Hematopoietic multipotent progenitor cell (in vitro differentiated cells): Measurements from ENCODE around the gene VAPB. TPM values are rescaled to one million over a fixed set of nuclear protein-coding genes. Genes with fewer than 3 reads are reported as not detected.
"Not testable (repeated sequence)": the region's sequence is repeated elsewhere in the genome, so short reads cannot be mapped to it uniquely, and the experiment has no call there.

ENCODE experiments used
- DNase-seq, 3 donors: peaks; one replicate each; pipeline ENCODE4 v3.0.0-alpha.2; 2011 to 2015; ENCODE audit warnings: low read depth in 2 of 3, low spot score in 2 of 3
- total RNA-seq: library from RNA; depleted of rRNA; stranded (reverse); fragments of >200 nt; gene quantifications from one replicate; pipeline ENCODE4 v1.2.3, GENCODE V29; 2012

The VAPB gene
- total RNA-seq, 1 donor: 3.8 TPM

DNA sequence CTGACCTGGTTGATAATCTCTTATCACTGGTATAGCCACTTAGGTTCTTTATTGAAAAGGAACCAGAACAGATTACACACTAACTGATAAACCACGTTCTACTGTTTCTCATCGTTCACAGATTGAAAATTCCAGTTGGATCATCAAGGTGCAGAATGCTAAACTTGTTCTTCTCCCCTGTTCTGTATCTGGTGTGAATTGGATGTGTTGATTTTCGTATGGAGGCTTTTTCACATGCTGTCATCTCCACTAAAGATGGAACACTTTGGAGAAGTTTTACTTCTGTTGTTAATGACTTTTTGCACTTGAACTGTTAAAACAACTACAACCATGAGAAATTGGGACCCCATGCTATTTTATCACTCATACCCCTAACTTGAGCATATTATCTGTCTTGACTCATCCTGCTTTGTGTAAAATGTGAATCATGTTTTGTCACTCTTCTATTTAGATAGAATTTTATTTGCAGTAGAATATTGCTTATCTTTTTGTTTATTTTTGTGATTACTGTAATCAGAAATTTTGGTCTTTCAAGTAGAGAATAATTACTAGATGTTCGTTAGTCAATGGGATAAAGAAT, 17.5 kb downstream of the VAPB start:
- no peak for DNase-seq

DNA sequence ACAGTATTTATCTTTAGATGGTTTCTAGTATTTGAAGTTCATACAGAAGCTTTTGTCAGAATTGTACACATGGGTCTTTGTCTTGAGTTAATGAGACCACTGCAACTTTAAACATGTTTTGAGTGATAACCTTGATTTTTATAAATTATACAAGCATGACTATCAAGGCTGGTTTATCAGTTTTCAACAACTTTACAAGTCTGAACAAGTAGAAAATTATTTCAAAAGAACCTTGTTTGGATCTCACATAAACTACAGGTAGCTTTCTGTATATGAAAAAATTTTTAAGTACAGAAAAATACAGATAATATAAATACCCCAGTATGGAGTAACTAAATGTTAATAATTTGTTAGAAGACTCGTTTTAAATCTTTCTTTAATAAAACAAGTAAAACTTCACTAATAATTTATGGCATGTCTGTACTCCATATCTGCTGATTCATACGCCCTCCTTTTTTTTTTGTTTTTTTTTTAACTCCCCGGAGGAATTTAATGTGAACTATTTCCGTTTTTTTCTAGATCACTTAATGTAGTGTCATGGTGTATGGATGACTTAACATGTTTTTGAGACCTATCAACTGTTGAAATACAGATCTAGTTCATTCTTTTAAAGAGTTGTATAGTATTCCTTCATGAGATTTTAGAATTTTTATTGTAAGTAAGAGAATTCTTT, 18.3 kb downstream of the VAPB start:
- DNase-seq: peak in 2 of 3 donors; percentile 44 to 84

DNA sequence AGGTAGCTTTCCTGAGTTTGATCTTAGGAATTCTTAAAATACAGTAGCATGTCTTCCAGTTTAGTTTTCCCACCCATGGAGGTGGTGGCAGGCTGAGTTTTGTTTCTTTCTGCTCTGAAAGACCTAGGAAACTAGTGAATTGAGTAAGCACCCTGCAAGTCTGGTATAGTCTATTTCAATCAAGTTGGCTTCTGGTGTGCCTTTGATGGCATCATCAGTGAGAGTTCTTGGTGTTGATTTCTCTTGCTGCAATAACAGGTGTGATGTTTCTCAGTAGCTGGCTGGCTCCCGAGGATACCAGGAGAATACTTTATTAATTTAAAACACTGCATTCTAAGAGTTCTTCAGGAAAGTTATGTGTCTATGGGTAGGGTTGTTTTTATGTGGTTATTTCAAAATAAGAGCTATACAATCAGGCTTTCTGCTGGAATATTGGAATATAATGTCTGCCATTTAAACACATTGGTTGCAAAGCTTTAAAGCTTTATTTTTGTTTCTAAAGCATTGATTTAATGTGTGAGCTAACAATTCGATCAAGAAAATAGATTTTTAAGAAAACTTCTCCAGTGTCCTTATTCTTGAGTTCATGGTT, 19.0 kb downstream of the VAPB start:
- no peak for DNase-seq

DNA sequence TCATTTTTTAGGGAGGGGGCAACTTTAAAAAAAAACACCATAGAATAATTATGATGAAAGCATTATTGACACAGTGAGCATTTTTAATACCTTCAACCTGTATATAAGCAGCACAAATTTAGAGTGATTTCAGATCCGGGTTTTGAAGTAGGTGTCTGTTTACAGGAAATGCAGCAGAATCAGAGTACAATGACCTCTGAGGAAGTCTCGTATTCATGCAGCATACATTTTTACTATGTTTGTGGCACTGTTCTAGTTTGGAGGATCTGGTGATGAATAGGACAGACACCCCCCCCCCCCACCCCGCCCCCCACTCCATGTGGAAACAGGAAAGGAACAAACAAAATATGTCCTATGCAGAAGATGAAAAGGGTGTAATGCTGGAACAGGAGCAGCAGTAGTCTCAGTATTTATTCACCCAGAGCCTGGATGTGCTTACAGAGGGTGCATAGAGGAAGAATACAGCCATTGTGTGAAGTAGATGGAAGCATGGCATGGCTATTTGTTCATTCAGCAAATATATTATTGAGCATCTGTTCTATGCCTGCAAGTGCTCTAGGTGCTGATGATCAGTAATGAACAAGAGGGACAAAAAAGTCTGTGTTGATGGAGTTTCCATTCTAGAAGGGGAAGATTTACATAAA, 19.7 kb downstream of the VAPB start:
- DNase-seq: no peak

DNA sequence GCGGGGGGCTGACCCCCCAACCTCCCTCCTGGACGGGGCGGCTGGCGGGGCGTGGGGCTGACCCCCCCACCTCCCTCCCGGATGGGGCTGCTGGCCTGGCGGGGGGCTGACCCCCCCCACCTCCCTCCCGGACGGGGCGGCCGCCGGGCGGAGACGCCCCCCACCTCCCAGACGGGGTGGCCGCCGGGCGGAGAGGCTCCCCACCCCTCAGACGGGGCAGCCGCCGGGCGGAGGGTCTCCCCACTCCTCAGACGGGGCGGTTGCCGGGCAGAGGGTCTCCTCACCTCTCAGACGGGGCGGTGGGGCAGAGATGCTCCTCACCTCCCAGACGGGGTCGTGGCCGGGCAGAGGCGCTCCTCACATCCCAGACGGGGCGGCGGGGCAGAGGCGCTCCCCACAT, 25.2 kb downstream of the VAPB start:
- not testable (repeated sequence) for DNase-seq

DNA sequence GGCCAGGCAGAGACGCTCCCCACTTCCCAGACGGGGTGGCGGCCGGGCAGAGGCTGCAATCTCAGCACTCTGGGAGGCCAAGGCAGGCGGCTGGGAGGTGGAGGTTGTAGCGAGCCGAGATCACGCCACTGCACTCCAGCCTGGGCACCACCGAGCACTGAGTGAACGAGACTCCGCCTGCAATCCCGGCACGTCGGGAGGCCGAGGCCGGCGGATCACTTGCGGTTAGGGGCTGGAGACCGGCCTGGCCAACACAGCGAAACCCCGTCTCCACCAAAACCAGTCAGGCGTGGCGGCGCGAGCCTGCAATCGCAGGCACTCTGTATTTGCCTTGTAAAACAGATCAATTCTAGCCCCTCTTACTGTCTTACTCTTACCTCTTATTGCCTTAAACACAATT, 25.8 kb downstream of the VAPB start:
- not testable (repeated sequence) for DNase-seq

DNA sequence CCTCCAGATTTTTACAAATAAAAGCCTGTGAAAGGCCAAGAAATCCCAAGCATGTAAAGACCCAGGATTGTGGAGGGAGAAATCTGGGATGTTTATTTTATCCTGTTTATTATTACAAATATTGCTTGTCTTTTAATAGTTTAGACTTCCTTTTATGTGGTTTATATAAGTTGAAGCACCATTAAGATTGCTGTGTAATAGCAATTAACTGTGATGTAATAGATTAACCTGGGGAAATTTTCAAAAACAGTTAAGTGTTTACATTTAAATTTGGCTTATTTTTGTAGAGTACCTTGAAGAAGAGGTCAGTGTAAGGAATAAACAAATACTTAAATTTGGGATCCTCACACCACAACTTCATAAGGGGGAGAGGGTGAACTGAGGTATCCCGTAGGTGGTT, 27.0 kb downstream of the VAPB start:
- DNase-seq: no peak

DNA sequence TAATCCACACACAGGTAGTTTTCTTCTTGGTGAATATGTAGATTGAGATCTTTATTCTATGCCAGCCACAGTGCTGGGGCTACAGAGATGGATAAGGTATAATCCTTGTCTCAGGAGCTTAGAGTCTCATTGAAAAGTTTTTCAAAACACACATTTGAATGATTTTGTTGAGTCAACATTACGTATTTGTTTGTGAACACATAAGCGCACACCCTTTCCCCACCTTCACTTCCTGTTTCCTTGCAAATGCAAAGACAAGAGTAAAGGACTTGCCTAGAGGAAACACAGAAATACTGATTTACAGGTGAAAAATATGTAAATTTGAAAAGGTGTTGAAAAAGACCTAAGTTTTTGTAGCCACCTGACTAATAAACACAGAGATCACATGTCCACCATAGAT, 27.8 kb downstream of the VAPB start:
- DNase-seq: no peak

DNA sequence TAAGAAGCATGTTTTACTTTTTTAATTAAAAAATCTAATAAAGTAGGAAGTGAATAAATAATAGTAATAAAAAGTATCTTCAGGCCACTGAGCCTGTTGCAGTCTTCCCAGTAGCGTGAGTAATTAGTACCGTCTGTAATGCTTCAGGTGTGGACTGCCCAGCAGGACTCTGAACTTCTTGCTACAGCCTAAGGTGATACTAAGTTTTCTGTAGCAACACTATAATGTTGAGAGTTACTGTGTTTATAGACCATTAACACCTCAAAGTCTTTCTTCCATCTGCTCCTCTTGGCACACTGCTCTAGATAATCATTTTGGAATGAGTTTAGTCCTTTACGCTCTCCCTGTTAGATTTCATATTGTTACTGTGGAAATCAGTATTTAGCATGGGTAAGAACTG, 28.4 kb downstream of the VAPB start:
- no peak for DNase-seq

DNA sequence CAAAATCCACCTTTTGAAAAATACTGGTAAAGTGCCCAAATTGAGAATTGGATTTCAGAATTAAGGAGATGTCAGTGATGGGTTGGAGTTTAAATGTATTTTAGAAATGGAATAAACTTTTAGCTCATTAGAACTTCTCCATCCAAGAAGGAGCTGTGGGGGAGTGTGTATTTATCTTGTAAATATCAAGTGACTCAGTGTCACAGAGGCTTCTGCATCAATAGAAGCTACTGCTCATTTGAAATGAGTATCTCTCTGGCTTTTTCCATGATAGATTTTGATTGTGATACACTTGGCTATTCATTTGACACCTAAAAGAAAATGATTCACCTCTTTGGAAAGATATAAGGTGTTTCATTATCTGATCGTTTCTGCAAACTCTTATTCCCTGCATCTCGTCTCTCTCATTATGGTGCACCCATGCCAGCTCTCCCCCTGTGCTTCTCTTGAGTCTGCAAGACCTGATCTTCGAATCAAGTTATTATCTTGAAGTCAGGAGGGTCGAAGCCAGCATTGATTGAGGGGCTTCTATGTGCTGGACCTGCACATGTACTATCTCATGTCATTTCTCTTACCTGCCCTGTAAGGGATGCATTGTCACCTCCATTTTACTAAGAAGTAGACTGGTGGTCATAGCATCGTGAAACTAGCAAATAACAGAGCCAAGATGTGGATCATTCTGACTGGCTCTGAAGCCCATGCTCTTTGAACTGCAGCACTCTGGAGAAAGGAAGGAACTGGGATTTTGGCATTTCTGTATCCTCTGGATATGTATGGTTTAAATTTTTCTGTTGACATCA, 30.1 kb downstream of the VAPB start:
- DNase-seq: no peak

DNA sequence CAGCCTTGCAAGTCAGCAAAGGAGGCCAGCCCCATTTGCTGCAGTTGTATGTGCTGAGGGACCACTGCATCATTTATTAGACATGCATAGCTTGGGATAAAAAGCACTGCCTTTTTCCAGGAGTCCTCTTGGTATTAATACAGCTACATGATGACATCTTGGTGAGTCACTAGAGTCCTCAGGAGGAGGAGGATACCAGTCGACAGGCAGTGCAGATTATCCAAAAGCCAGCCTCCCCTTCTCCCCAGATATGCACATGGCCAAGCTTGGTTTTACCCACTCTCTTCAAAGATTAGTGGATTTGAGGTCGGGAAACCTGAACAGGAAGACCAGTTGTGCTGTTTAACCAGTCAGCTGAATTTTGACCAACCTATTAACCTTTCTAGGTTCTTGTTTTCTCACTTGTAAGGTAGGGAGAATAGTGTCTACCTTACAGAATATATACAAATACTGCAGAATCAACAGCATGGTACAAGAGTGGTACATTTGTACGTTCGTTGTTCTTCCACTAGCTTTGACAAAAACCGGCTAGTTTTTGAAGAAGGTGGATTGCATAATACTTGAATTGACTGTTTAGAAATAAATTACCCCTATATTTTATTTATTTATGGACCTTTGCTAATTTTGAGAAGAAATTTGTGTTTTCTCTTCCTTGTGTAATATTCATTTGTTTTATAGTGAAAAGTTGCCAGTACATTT, 31.9 kb downstream of the VAPB start:
- DNase-seq: no peak

DNA sequence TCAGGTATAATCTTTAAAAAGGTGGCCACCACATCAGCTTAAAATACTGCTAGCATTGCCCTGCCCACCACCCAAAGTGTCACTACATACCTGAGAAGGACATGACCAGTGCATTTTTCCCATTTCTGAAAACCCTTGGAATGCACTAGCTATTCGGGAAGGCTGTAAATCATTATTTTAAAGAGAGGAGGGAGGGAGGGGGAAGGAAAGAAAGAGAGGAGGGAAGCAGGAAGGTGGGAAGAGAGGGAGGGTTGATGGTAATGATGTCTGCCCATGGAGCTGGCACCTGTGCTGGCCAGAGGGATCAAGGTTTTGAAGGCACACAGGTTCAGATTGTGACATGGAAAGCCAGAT, 32.4 kb downstream of the VAPB start:
- no peak for DNase-seq

DNA sequence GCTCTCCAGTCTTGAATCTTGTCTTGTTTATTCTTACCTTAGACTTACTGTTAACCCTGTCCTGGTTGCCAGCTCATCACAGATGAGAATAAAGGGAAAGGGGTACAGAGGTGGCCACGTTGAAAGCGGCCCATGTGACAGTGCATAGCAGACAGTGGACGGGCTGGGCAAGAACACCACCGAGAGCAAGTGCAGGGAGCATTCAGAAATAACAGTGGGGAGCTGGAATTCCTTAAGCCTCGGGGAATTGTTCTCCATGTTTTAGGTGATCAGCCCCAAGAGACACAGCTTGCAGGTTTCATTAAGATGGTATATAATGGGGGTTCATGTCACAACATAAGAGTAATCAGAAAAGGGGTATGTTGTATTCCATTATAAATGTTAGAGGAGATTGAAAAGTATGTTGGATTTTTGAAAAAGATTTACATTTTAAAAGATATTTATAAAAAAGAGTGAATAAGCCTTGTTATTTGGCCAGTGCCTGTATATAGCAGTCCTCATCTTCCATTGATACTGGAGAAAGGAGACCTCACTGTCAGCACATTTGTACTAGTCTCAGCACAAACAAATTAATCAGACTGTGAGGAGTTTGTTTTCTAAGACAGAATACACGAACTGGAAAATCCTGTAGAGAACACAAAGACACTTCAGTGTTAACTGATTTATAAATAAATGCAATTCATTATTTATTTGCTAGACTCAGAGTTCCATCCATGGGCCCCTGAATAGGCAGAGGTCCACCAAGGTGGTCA, 35.4 kb downstream of the VAPB start:
- no peak for DNase-seq

DNA sequence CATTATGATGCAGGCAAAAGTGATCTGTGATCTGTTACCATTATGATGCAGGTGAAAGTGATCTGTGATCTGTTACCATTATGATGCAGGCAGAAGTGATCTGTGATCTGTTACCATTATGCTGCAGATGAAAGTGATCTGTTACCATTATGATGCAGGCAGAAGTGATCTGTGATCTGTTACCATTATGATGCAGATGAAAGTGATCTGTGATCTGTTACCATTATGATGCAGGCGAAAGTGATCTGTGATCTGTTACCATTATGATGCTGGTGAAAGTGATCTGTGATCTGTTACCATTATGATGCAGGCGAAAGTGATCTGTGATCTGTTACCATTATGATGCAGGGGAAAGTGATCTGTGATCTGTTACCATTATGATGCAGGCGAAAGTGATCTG, 38.5 kb downstream of the VAPB start:
- not testable (repeated sequence) for DNase-seq

DNA sequence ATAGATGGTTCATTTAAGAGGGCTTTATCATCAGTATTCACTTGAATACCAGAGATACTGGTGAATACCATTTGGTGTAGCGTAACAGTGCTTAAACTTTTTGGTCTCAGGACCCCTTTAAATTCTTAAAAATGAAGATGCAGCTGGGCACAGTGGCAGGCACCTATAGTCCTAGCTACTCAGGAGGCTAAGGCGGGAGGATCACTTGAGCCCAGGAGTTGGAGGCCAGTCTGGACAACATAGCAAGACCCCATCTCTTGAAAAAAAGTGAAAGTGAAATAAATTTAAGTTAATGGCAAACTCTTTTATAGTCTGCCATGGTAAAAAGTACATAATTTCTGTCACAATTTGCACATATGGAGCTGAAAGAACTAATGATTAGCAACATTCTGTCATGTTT, 39.3 kb downstream of the VAPB start:
- DNase-seq: no peak

DNA sequence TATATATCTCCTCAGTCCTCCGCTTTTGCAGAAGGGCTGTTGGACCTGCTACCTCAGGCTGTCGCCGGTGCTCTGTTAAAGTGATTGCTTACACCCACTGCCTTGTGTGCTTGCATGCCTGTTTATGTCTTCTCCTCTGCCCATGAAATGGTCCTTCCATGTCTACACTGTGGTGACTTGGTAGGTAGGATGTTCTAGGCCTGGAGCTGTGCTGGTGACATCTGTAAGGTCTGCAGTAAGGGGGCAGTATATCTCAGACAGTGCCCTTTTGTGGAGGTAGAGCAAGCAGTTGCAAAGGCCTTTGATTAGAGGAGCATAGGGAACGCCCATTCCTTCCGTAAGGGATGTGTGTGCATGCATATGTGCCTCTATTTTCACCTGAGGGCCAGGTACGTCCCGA, 40.3 kb downstream of the VAPB start:
- DNase-seq: no peak

DNA sequence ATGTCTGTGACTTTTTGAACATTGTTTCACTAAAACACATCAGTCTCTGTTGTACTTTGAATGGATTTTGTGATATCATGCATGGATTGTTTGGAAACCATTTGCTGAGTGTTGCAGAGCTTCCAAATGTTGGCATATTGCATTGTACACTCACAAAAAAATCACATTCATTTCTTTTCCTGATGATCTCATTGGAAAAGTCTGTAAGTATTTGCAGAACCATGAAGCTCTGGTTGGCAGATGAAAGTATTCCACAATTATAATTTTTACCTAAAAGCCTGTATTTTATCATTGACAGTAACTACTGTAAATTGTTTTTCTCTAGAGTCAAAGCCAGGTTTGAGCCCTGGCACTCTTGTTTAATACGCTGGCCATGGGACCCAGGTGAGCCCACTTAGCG, 42.1 kb downstream of the VAPB start:
- DNase-seq: no peak

DNA sequence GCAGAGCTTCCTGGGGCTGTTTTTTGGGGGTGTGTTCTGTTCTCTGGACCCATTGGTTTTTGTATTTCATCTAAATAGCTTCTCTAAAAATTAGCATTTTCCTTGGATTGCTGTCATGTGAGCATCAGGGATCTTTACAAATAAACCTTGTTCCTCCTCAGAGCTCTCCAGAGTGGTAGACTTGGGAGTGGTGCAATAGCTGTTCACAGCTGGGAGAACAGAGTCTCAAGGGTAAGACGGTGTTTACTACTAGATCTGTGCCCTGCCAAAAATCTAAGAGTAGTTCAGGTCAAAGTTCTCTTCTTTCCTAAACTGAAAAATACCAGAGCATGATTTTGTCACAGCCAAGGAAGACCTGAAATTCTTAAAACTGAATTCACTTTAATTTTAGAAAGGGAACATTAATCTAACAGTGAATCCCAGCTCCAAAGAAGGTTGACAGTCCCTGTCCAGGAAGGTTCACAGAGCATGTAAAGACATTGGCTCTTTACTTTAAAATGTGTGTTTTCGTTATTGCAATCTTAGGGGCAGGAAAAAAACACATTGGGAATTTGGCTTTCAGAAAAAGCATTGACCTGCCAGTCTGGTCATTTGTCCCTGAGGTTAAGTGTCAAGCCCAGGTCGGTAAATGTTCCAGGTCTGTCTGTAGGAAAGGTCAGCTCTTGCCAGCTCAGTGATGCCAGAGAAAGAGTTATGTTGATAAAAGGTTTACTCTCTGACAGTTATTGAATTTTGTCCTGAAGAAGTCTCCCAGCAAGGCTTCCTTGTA, 43.3 kb downstream of the VAPB start:
- DNase-seq: no peak

DNA sequence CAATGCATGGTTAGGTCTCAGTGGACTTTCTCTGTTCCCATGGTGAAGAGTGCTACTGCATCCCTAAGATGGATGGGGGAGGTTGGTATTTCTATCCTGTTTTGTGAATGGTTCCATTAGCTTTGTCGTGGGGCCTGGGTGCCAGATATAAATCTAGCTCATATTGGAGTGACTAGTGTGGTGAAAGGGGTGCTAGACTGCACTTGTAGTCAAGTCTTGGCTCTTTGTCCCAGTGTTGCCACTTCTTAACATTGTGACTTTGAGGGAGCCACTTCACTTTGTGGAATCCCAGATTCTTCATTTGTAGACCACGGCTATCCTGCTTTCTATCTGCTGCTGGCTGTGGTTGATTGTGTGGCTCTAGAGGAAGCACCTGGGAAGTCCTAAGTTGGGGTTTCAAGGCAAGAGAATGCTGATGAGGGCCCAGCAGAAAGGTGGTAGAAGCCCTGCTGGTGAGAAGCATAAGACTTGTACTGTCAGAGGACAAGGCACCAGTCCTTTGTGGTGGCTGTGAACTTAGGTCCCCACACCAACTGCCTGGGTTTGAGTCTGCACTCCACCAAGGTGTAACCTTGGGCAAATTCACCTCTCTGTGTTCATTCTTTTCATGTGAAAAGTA, 44.1 kb downstream of the VAPB start:
- peak in 2 of 3 donors; percentile 8 to 44 for DNase-seq
